Measurements from ENCODE around the gene SHROOM3. TPM values are rescaled to one million over a fixed set of nuclear protein-coding genes. Genes with fewer than 3 reads are reported as not detected.
A peak's percentile ranks its signal among the peaks of the same experiment; 100 is the strongest.

The SHROOM3 gene
- total RNA-seq, 2 donors from 2014 or later = 30.6 to 30.9 TPM

DNA sequence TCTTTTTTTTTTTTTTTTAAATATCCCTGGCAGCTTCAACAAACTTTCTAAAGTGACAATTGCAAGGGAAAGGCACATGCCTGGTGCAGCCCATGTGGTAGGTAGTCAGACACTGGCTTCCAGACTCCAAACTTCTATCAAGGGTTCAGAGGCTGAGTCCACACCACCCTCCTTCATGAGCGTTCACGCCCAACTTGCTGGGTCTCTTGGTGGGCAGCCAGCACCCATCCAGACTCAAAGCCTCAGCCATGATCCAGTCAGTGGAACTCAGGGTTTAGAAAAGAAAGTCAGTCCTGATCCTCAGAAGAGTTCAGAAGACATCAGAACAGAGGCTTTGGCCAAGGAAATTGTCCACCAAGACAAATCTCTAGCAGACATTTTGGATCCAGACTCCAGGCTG is 321.4 kb downstream of the SHROOM3 start:
- no peak for DNase-seq (ENCODE audit: low spot score)
- Histone ChIP-seq H3K4me1 (peaks cover 0 to 49% of the 10 kb centered on the region in 2 donors), H3K9me3 (peaks cover 0 to 5% of the 10 kb centered on the region in 2 donors), H3K27me3 (no peaks in the 10 kb centered on the region), H3K27ac (no peak overlapping the region), H3K4me3 (no peak overlapping the region), H3K36me3 (peaks cover 19% of the 10 kb centered on the region)
- TF ChIP-seq, protein P1, sequence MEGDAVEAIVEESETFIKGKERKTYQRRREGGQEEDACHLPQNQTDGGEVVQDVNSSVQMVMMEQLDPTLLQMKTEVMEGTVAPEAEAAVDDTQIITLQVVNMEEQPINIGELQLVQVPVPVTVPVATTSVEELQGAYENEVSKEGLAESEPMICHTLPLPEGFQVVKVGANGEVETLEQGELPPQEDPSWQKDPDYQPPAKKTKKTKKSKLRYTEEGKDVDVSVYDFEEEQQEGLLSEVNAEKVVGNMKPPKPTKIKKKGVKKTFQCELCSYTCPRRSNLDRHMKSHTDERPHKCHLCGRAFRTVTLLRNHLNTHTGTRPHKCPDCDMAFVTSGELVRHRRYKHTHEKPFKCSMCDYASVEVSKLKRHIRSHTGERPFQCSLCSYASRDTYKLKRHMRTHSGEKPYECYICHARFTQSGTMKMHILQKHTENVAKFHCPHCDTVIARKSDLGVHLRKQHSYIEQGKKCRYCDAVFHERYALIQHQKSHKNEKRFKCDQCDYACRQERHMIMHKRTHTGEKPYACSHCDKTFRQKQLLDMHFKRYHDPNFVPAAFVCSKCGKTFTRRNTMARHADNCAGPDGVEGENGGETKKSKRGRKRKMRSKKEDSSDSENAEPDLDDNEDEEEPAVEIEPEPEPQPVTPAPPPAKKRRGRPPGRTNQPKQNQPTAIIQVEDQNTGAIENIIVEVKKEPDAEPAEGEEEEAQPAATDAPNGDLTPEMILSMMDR (IDR thresholded peaks at IDR 0.05) = no peak

DNA sequence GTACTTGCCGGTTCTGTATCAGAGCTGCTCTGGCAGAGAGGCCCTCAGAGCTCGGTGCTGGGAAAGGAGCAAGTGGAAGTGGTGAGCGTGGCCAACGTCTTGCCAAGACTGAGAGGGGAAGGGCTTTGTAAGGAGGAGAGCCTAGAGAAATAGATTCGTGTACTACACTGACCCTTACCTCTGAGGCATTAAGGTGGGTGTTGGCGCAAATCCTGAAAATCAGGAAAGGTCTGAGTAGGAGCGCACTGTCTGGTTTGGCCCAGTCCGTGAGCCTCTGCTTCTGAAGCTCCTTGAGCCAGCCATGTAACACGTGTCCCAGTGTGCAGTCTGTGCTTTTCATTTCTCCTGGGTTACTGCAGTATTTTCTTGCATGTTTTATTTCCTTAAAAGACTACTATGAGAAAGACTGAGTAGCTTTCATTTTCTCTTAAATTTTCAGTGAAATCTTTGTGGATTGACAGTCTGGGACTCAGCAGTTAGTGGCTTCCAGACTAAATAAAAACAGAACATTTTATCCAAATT is 322.4 kb downstream of the SHROOM3 start:
- H3K27me3 ChIP-seq = no peaks in the 10 kb centered on the region
- peaks cover 19% of the 10 kb centered on the region for H3K36me3 ChIP-seq
- peaks cover 0 to 49% of the 10 kb centered on the region in 2 donors for H3K4me1 ChIP-seq
- no peak for DNase-seq (ENCODE audit: low spot score)
- H3K4me3 ChIP-seq = no peak overlapping the region
- peak overlapping the region in 1 of 2 donors; percentile 16 for H3K27ac ChIP-seq
- TF ChIP-seq, protein P1 (IDR thresholded peaks at IDR 0.05) = no peak
- H3K9me3 ChIP-seq = no peaks in the 10 kb centered on the region

DNA sequence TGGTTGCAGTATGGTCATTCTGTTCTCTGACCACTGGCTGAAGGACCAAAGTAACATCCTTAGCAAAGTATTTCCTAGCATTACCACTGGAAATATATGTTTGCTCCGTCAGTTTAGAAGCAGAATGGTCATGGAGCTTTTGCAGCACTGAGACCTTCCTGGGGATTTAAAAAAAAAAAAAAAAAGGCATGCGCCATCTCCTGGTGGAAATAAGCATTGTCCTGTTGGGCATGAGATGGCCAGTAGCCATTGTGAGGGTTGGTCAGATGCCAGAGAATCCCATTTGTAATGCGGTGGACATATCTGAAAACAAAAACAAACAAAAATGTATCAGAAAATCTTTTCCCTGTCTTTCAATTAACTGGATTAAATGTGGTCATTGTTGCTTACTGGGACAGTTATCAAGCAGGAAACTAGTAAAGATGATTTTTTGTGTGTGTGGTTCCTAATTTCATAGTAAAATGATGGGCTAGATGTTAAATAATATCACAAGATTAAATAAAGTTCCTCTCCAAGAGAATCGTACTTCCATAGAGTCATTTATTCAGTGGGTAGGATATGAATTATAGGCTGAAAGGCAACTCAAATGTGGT is 323.4 kb downstream of the SHROOM3 start:
- Histone ChIP-seq H3K4me1 (peaks cover 0 to 41% of the 10 kb centered on the region in 2 donors), H3K27ac (no peak overlapping the region), H3K36me3 (peaks cover 19% of the 10 kb centered on the region), H3K9me3 (no peaks in the 10 kb centered on the region), H3K4me3 (no peak overlapping the region), H3K27me3 (no peaks in the 10 kb centered on the region)
- no peak for DNase-seq (ENCODE audit: low spot score)
- TF ChIP-seq, protein P1 (IDR thresholded peaks at IDR 0.05) = peak; percentile 53 to 82

DNA sequence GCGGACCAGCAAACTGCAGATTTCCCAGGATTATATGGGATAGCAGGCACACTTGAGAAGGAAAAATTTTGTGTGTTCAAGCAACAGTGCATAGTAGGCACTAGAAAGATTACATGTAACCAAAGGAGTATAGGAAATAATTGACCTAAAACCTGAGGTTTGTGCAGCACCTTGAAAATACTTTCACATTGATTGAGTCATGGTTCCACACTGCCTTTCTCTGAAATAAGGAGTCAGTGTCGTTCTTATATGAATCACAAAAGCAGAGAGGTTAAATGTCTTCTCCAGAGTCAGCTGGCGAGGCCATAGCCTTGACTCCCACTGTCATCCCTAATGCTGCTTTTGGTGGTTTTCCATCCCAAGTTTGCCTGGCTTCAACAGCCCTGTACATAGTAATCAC is 324.0 kb downstream of the SHROOM3 start:
- TF ChIP-seq, protein P1 (IDR thresholded peaks at IDR 0.05) = no peak

DNA sequence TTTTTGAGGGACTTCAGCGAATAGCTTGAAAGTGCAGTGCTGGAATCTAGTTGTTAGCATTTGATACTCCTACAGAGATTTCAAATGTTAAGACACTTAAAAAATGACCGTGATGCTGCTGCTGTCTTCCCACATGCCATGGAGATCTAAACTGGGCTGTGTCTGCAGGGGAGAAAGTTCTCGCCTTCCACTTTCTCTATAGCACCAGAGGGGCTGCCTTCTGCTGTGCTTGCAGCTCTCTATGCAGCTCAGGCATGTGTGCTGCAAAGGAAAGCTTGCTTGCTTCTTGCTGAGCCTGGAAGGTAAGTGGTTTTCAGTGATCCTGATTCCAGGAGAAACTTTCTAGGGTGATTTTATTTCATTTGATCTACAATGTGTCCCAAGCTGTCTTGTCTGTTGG is 325.2 kb downstream of the SHROOM3 start:
- no peak overlapping the region for H3K4me3 ChIP-seq
- no peaks in the 10 kb centered on the region for H3K9me3 ChIP-seq
- no peaks in the 10 kb centered on the region for H3K27me3 ChIP-seq
- H3K36me3 ChIP-seq = peaks cover 19% of the 10 kb centered on the region
- peaks cover 0 to 25% of the 10 kb centered on the region in 2 donors for H3K4me1 ChIP-seq
- no peak for DNase-seq (ENCODE audit: low spot score)
- H3K27ac ChIP-seq = no peak overlapping the region
- TF ChIP-seq, protein P1 (IDR thresholded peaks at IDR 0.05) = no peak

More for the DNA sequence above, 324.0 kb downstream of the SHROOM3 start:
- Histone ChIP-seq H3K4me1 (peaks cover 0 to 35% of the 10 kb centered on the region in 2 donors), H3K4me3 (no peak overlapping the region), H3K36me3 (peaks cover 19% of the 10 kb centered on the region), H3K9me3 (no peaks in the 10 kb centered on the region), H3K27ac (no peak overlapping the region), H3K27me3 (no peaks in the 10 kb centered on the region)
- DNase-seq (ENCODE audit: low spot score) = no peak
